Activated CD4-positive, alpha-beta T cell treated with anti-CD3 and anti-CD28 coated beads, Interleukin-2, amount 50 U/mL, for 24 hours (primary cell): Measurements from ENCODE around the gene WNK4.

ENCODE experiments used
- DNase-seq, 2 donors: peaks; one replicate each; pipeline ENCODE4 v3.0.0-alpha.2; 2020; ENCODE audit warnings: low read depth in 1 of 2, low spot score in 1 of 2

Gene WNK4

GRCh38 chr17:42796066-42796758 lies 15.8 kb downstream of the WNK4 start:
- no peak for DNase-seq

GRCh38 chr17:42797067-42798007 lies 16.9 kb downstream of the WNK4 start:
- no peak for DNase-seq

- DNase-seq, result no peak
Measured at GRCh38 chr17:42798011-42798382, 17.6 kb downstream of the WNK4 start.

- DNase-seq, result peak; percentile 62 to 77
Measured at GRCh38 chr17:42798383-42799380, 18.3 kb downstream of the WNK4 start, which contains the start of the genes CNTD1 and COA3. Gene CNTD1 (plus strand): TSS chr17:42798861. CDS start chr17:42799068, 207 bp downstream. Gene COA3 (minus strand): TSS chr17:42798704. CDS start chr17:42798681, 23 bp downstream.

DNA sequence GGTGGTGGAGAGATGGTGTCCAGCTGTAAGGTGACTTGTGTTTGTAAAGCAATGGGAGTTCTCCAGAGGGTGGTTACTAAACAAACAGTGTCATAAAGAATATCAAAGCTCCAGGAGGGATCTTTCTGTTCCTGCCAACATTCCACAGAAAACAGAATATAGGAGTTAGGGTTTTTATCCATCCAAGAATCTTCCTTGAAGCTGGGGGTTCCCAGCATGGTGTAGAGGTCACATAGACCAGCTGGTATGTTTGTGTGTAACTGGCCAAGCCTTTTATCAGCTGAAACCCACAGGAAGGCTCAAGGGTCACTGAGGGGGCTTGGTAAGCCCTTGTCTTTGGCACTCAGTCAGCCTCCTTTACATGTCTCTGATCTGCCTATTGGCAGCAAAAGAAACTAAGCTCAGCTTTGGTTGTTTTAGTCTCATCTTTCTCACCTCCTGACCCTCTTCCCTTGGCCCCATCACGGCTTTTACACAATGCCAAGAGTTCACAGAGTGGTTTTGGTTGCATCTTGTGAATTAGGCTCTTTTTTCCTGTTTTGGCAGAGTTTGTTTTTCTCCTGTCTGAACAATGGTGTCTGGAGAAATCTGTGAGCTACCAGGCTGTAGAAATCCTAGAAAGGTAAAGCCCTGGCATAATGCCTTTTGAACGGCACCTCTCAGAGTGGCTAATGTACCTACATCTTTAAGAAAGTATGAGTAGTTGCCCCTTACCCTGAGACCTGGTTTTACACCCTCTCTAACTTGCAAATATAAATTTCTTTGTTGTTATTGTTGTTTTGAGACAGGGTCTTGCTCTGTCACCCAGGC lies 22.9 kb downstream of the WNK4 start:
- no peak for DNase-seq

DNA sequence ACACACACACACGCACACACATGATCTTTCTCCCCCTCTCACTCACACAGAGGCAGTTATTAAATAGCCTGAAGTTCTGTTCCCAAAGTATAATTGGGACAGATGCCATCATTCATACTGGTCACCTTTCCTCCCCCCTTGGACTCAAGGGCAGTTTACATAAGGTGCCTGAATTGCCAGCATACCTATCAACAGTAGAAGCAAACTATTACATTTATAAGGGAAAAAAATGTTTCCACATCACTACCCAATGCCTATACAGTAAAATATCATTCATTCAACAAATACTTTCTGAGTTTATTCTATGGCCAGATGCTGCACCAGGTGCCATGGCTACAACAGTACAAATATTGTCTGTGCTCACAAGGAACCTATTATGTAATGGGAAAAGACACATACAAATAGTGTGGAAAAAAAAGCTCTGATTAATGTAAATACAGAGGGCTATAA lies 24.5 kb downstream of the WNK4 start:
- DNase-seq, result no peak

GRCh38 chr17:42806249-42806648 lies 25.8 kb downstream of the WNK4 start:
- DNase-seq, result no peak

DNA sequence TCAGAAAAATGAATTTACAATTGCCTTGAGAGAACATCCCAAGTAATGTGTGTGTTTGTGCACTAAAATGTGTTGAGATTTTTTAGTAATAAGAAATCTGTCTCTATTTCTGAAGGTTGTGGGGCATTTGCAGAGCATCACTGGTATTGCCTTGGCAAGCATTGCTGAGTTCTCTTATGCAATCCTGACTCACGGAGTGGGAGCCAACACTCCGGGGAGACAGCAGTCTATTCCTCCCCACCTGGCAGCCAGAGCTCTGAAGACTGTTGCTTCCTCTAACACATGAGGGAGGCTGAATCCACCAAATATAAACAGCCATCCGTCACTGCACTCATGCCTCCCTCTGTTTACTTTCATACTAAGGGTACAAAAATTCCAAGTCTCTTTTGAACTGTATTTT lies 28.8 kb downstream of the WNK4 start:
- DNase-seq, result no peak

- no peak for DNase-seq
Measured at GRCh38 chr17:42814633-42815399, 34.4 kb downstream of the WNK4 start.

DNA sequence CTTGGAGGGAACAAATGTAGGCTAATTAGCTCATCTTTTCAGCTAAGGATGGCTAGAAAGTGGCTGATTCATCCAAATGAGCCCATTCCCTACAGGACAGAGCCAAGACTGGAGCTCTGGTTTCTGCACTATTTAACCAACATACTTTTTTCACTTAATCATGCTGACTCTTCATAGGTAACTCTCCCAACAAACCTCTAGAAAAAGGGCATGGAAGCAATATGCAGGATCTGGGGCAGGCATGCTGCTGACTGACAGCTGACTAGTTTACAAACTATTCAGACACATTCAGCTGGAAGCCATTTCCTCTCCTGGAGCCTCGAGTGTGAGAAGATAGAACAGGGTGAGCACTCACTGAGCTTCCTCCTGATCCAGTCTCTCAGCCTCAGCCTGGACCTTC lies 37.5 kb downstream of the WNK4 start:
- DNase-seq, result no peak

- DNase-seq, result no peak
Measured at GRCh38 chr17:42818379-42818778, 38.0 kb downstream of the WNK4 start.

GRCh38 chr17:42819939-42820535 lies 39.6 kb downstream of the WNK4 start:
- DNase-seq, result peak in 1 of 2 donors; percentile 48

GRCh38 chr17:42821176-42821575 lies 40.8 kb downstream of the WNK4 start:
- DNase-seq, result no peak

- DNase-seq, result no peak
Measured at GRCh38 chr17:42827472-42827871, 47.1 kb downstream of the WNK4 start.

- no peak for DNase-seq
Measured at GRCh38 chr17:42830971-42831370, 50.6 kb downstream of the WNK4 start.

DNA sequence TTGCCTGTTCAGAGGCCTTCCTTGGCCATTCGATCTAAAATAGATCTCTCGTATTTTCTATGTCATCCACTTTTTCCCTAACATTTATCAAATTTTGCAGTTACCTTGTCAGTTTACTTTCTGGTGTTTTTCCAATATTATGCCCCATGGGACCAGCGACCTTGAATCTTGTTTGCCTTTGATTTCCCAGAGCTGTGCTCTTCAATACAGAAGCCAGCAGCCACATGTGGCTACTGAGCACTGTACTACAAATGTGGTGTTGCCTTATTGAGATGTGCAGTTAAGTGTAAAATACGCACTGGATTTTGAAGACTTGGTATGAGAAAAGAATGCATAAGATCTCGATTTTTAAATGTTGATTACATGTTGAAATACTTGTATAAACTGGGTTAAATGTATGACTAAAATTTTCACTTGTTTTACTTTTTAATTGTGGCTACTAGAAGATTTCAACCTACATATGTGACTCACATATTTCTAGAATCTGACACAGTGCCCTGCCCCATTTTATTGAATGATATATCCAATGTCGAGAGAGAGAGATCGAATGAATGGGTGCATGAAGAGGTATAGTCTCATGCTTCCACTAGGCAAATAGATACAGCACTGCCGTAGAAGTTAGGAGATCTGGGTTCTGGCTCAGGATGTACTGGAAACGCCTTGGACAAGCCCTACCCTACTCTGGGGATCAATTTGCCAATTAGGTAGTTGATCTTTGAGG lies 52.0 kb downstream of the WNK4 start:
- DNase-seq, result no peak

DNA sequence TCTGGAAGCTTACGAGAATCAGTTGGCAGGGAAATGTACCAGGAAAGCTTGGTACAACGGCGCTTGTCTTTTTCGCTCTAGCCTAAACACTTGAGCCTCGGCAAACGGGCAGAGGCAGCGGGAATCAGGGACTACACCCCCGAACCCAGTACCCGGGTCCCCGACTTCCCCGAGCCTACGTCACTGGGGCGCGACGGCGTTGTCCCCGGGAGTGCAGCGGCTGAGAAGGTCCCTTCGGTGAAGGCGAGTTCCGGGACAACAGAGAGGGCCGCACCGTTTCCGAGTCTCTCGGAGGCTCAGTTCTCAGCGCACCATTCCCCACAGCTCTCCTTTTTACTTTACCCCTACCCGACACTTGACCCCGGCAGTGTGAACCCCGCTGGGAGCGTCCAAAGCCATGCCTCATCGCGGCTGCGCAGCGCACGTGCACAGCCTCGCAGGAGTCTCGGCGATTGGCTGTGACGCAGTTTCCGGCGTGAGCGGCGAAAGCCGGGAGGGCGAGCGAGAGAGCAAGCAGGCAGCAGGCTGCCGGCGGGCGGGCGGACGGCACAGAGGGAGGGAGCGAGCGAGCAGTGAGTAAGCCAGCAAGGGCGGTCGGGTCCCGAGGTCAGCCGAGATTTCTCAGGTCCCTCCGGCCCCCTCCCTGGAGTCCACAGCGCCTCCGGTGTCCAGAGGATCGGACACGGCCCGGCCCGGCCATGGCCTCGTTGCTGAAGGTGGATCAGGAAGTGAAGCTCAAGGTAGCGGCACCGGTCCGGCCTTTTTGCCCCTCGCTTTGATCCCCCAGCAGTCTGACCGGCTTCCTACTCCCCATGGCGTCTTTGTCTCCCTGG lies 52.7 kb downstream of the WNK4 start, which contains the start of gene PSME3:
Gene PSME3 (plus strand): TSS at position 464 of the 833 bp plus-strand sequence. CDS start 235 bp downstream, at position 699.
- DNase-seq, result peak; percentile 84 to 87
